Caco-2 (cell line): Measurements from ENCODE around the gene ORC4. TPM values are rescaled to one million over a fixed set of nuclear protein-coding genes. Genes with fewer than 3 reads are reported as not detected.

ENCODE experiments used
- BruUV-seq: library from RNA; stranded (reverse); fragments of 400-500 nt; replicated peaks from 2 replicates; lab custom pipeline; 2021; lab: Mats Ljungman, UMichigan
- CTCF ChIA-PET: fragments of 300-600 bp; sonication (Branson Sonifier 250); formaldehyde crosslinking; loops from one replicate; lab custom pipeline; 2022; ENCODE audit warnings: antibody characterized with exemption; lab: Charles Lee
- POLR2A ChIA-PET: fragments of 300-600 bp; sonication (Branson Sonifier 250); formaldehyde crosslinking; loops from one replicate; lab custom pipeline; 2022; ENCODE audit warnings: antibody characterized with exemption; lab: Charles Lee
- DNase-seq, 2 experiments: peaks; one replicate each; pipeline versions ENCODE4 v3.0.0 to v3.0.0-alpha.2; 2020 to 2022
- H3K27me3 ChIP-seq: replicated peaks from 2 replicates; pipeline ENCODE4 v1.6.0; 2011; ENCODE audit warnings: low read length; ENCODE audit not compliant: control insufficient read depth, insufficient read depth
- H3K36me3 ChIP-seq: 2 replicates; pipeline ENCODE4 v1.5.1; 2011; ENCODE audit warnings: low read length; ENCODE audit not compliant: control insufficient read depth, insufficient read depth
- H3K4me1 ChIP-seq: fragments of 250-450 bp; sonication (Bioruptor Pico); 2 replicates; pipeline ENCODE4 v1.5.1; 2020; ENCODE audit warnings: mild to moderate bottlenecking
- H3K4me3 ChIP-seq: 2 replicates; pipeline ENCODE4 v1.5.1; 2011; ENCODE audit warnings: low read depth, mild to moderate bottlenecking, control low read depth, low read length
- H3K9me3 ChIP-seq: fragments of 250-450 bp; sonication (Bioruptor Pico); 2 replicates; pipeline ENCODE4 v1.5.1; 2020; ENCODE audit warnings: mild to moderate bottlenecking, moderate library complexity
- H3K27ac Mint-ChIP-seq: one replicate; pipeline ENCODE4 v1.8.0; 2022; ENCODE audit warnings: mixed read lengths; ENCODE audit not compliant: unreplicated experiment
- H3K27me3 Mint-ChIP-seq: one replicate; pipeline ENCODE4 v1.8.0; 2022; ENCODE audit warnings: mixed read lengths; ENCODE audit not compliant: insufficient read depth, unreplicated experiment
- H3K36me3 Mint-ChIP-seq: one replicate; pipeline ENCODE4 v1.8.0; 2022; ENCODE audit warnings: mild to moderate bottlenecking, mixed read lengths; ENCODE audit not compliant: insufficient read depth, unreplicated experiment
- H3K4me1 Mint-ChIP-seq: one replicate; pipeline ENCODE4 v1.8.0; 2022; ENCODE audit warnings: low read depth, mixed read lengths; ENCODE audit not compliant: unreplicated experiment
- H3K4me3 Mint-ChIP-seq: one replicate; pipeline ENCODE4 v1.8.0; 2022; ENCODE audit warnings: mild to moderate bottlenecking, moderate library complexity, mixed read lengths; ENCODE audit not compliant: unreplicated experiment
- H3K9me3 Mint-ChIP-seq: one replicate; pipeline ENCODE4 v1.8.0; 2022; ENCODE audit warnings: mixed read lengths; ENCODE audit not compliant: unreplicated experiment
- CTCF ChIP-seq, 2 experiments: fragments of 200-600 bp in 1 of 2; IDR thresholded peaks; 1 replicate in 1 of 2; 2 replicates in 1 of 2; pipeline versions ENCODE4 v1.5.1 to v1.8.0; 2011 to 2022; ENCODE audit warnings: antibody characterized with exemption in 1 of 2, control low read depth in 1 of 2, inconsistent platforms in 1 of 2, low read depth in 1 of 2, low read length in 1 of 2, mild to moderate bottlenecking in 1 of 2, moderate library complexity in 1 of 2; ENCODE audit not compliant: insufficient read depth in 1 of 2, severe bottlenecking in 1 of 2, unreplicated experiment in 1 of 2
- intact Hi-C: fragments of 100-400 bp; cut with micrococcal nuclease; formaldehyde crosslinking; loops from one replicate; pipeline ENCODE4 v1.10.0; 2022; ENCODE audit not compliant: unreplicated experiment
- total RNA-seq: library from RNA; stranded (reverse); gene quantifications from 2 replicates; pipeline ENCODE4 v1.2.3, GENCODE V29; 2022

ORC4 gene
- total RNA-seq, 1 experiment from 2014 or later: 56.3 TPM

GRCh38 chr2:147976102-147976501, 44.4 kb downstream of the ORC4 start:
- no peaks in the 10 kb centered on the region for H3K27me3 Mint-ChIP-seq
- TF ChIP-seq CTCF (IDR thresholded peaks at IDR 0.05; ENCODE audit: insufficient read depth in 1 of 2, low read depth in 1 of 2, low read length in 1 of 2, severe bottlenecking in 1 of 2, unreplicated experiment in 1 of 2): no peak
- no peaks in the 10 kb centered on the region; the same call in 1 of the 2 replicates for H3K36me3 ChIP-seq
- no peaks in the 10 kb centered on the region for H3K9me3 ChIP-seq
- ChIA-PET POLR2A (no interaction called here), CTCF (no interaction called here)
- BruUV-seq: no TSS peak
- no peaks in the 10 kb centered on the region for H3K27me3 ChIP-seq
- intact Hi-C loops: no loop called here
- H3K4me1 ChIP-seq: no peaks in the 10 kb centered on the region
- no peaks in the 10 kb centered on the region for H3K9me3 Mint-ChIP-seq
- H3K4me3 Mint-ChIP-seq: no peak overlapping the region
- H3K36me3 Mint-ChIP-seq: peaks cover 5% of the 10 kb centered on the region
- no peak overlapping the region for H3K4me3 ChIP-seq
- DNase-seq: no peak
- H3K4me1 Mint-ChIP-seq: no peaks in the 10 kb centered on the region
- no peak overlapping the region for H3K27ac Mint-ChIP-seq

- Mint-ChIP-seq H3K27me3 (no peaks in the 10 kb centered on the region), H3K4me3 (no peak overlapping the region), H3K9me3 (peaks cover 35% of the 10 kb centered on the region), H3K4me1 (no peaks in the 10 kb centered on the region), H3K27ac (no peak overlapping the region), H3K36me3 (peaks cover 34% of the 10 kb centered on the region)
- BruUV-seq: no TSS peak
- Histone ChIP-seq H3K36me3 (no peaks in the 10 kb centered on the region), H3K9me3 (no peaks in the 10 kb centered on the region; the same call in 1 of the 2 replicates), H3K4me1 (no peaks in the 10 kb centered on the region), H3K27me3 (no peaks in the 10 kb centered on the region), H3K4me3 (no peak overlapping the region)
- no peak for TF ChIP-seq CTCF (IDR thresholded peaks at IDR 0.05; ENCODE audit: insufficient read depth in 1 of 2, low read depth in 1 of 2, low read length in 1 of 2, severe bottlenecking in 1 of 2, unreplicated experiment in 1 of 2)
- no peak for DNase-seq
- POLR2A ChIA-PET: no interaction called here
- intact Hi-C loops: no loop called here
- CTCF ChIA-PET: interaction anchor here (1.0 kb wide), 1 partner anchor 541 kb away, joined by 3 read pairs; no protein-coding TSS in a partner anchor
These were observed 52.0 kb downstream of the ORC4 start for GRCh38 chr2:147968571-147968970.

GRCh38 chr2:147952118-147952517, 68.4 kb downstream of the ORC4 start:
- intact Hi-C loops: no loop called here
- BruUV-seq: no TSS peak
- Mint-ChIP-seq H3K36me3 (peaks cover 16% of the 10 kb centered on the region), H3K9me3 (no peaks in the 10 kb centered on the region), H3K27me3 (no peaks in the 10 kb centered on the region), H3K4me1 (no peaks in the 10 kb centered on the region), H3K4me3 (no peak overlapping the region), H3K27ac (no peak overlapping the region)
- no peak for DNase-seq
- CTCF ChIA-PET: no interaction called here
- H3K4me3 ChIP-seq: no peak overlapping the region
- no peak for TF ChIP-seq CTCF (IDR thresholded peaks at IDR 0.05; ENCODE audit: insufficient read depth in 1 of 2, low read depth in 1 of 2, low read length in 1 of 2, severe bottlenecking in 1 of 2, unreplicated experiment in 1 of 2)
- H3K36me3 ChIP-seq: no peaks in the 10 kb centered on the region
- POLR2A ChIA-PET: no interaction called here
- H3K4me1 ChIP-seq: no peaks in the 10 kb centered on the region
- no peaks in the 10 kb centered on the region for H3K9me3 ChIP-seq
- no peaks in the 10 kb centered on the region for H3K27me3 ChIP-seq
